NCI-H1694 (cell line): Measurements from ENCODE around the gene SLC10A7.

ENCODE experiments used
- DNase-seq: peaks from one replicate; lab custom pipeline; 2025; lab: John Stamatoyannopoulos, UW

Gene SLC10A7

DNA sequence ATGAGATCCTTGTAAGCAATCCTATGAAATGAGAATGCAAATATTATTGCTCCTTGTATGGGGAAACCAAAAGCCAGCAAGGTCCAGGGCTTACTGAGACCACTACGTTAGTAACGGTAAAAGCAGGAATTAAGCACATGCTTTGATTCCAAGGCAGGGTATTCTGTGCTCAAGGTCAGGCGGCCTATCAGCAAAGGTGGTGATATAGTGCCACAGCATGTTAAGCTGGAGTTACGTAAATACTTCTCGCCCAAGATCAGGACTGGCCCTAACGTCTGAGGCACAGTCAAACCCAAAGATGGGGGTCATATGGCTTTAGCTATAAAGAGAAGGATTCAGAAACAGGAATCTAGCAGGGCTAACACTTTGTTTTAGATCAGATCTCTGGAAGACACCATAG, 27.6 kb downstream of the SLC10A7 start:
- no peak for DNase-seq

DNA sequence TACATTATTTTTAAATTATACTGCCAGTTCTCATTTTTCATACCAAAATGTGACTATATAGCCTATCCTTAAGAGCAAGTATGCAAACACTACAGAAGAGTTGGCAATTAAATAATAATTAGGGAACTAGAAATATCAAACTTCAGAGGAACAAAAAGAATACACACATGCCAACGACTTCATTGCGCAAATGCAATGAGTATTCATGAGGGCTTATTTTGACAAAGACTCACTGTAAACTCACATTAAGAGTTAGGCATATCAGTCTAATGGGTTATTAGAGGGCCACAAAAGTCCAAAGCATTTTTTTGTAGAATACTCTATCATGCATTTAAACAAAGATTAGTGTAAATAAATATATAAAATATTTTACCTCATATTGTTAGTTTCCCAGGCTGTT, 31.6 kb downstream of the SLC10A7 start:
- DNase-seq, result no peak

GRCh38 chr4:146488495-146489174, 33.1 kb downstream of the SLC10A7 start:
- no peak for DNase-seq

DNA sequence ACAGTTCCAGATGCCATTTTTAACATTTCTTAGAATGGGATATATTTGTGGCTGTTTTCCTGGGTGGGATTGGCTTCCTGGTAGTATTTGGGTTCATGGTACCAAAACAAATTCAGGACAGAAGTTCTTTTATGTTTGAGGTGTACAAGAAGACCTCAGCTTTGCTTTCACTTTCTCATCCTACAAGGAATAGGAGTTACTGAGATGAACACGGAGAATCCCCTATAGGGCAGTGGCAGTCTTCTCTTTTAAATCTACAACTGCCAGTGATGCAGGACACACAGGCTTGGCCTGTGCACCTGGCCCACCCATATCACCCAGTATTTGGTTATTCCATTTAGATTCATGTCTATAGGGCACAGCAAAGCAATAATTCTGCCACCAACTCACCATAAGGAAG, 35.2 kb downstream of the SLC10A7 start:
- no peak for DNase-seq

- no peak for DNase-seq
Observed at GRCh38 chr4:146485968-146486367, 35.8 kb downstream of the SLC10A7 start.

DNA sequence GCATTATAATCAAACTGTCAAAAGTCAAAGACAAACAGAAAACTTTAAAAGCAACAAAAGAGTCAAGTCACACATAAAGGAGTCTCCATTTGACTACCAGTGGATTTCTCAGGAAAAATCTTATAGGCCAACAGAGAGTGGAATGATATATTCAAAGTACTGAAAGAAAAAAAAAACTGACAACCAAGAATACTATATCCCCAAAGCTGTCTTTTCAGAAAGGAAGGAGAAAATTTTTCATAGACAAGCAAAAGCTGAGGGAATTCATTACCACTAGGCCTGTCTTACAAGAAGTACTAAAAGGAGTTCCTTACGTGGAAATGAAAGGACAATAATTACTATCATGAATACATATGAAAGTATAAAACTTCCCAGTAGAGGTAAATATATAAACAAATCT, 39.0 kb downstream of the SLC10A7 start:
- DNase-seq, result no peak

- DNase-seq, result no peak
Observed at GRCh38 chr4:146481246-146481645, 40.5 kb downstream of the SLC10A7 start.

- no peak for DNase-seq
Observed at GRCh38 chr4:146478009-146478408, 43.7 kb downstream of the SLC10A7 start.

- no peak for DNase-seq
Observed at GRCh38 chr4:146477054-146477453, 44.7 kb downstream of the SLC10A7 start.

DNA sequence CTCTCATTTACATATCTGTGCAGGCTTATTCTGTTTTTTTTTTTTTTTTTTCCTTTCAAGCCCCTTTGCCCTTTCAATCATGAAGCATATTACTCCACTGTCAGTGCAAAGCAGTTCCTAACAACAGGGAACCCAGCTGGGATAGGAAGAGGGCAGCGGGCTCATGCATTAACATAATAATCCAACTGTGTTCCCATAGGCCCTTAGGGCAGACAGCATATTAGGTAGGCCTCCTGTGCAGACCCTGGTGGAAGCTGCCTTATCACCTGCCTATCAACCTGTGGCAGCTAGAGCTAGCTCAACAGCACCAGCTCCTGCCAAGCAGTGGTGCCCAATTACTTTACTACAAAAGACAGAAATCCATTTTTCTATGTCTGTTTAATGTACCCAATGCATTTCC, 49.3 kb downstream of the SLC10A7 start:
- DNase-seq, result no peak

DNA sequence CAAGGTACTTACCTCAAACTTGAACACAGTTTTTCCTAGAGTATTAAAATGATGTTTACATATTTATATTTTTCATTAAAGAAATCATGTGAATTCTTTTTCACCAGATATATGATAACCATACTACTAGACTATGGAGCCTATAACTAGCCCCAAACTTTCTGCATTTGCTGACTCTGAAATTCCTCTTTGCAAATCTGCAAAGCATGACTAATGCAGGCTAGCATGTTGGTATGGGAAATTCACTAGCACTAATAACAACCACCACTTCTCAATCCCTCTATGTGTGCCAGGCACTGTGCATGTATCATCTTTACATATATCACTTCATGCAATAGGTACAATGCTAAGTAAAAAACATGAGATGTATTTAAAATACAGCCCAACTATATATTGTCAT, 51.1 kb downstream of the SLC10A7 start:
- DNase-seq, result no peak

DNA sequence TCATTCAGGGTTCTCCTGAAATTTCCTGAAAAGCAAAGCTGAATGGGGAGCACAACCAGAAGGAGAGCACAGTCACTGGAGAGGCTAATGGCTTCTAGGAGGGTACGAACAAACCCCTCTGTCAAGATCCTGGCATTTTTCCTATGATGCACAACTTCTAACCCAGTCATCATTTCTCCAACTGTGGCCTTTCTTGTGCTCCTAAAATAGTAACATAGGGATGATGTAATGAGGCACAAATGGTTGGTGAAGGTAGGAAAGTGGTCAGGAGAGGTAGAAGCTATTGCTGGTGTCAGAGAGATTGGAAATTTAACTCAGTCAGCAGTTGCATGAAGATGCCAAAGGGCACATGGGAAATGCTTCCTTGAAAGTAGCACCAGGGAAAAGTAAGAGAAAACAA, 52.7 kb downstream of the SLC10A7 start:
- DNase-seq, result no peak

DNA sequence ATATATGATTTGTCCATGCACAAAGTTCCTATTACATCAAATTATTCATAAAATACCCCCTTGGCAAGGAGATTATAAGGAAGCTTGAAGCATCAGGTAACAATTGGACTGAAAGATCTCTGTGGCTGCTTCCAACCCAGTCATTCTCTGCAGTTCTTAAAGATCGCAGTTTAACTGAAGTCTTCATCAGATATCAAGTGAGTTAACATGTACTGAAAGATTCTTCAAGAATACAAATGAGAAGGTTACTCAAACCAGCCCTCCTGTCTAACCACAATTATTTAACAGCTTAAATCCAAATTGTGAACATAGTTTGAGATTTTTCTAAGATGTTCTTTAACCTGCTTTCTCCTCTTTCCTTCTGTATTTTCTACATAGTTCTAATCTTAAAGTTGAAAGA, 56.1 kb downstream of the SLC10A7 start:
- no peak for DNase-seq

GRCh38 chr4:146462251-146462650, 59.5 kb downstream of the SLC10A7 start:
- DNase-seq, result no peak

DNA sequence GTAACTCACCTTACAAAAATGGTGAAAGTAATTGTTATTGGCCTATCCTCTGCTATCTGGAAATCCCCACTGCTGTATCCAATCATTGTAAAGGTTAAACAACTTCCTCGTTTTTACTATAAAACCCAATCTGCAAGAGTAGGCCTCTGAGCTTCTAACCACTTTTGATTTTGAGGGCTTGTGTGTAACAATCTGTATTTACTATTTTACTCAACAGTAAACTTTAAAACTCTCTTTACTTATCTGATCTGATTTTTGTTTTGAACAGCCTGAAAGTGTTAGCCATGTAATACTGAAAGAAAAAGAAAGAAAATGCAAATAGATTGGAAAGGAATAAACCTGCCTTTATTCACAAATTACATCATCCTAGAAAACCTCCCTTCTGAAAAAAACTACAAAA, 63.1 kb downstream of the SLC10A7 start:
- no peak for DNase-seq

GRCh38 chr4:146456681-146457080, 65.1 kb downstream of the SLC10A7 start:
- no peak for DNase-seq

- DNase-seq, result no peak
Observed at GRCh38 chr4:146453181-146453807, 68.4 kb downstream of the SLC10A7 start.

DNA sequence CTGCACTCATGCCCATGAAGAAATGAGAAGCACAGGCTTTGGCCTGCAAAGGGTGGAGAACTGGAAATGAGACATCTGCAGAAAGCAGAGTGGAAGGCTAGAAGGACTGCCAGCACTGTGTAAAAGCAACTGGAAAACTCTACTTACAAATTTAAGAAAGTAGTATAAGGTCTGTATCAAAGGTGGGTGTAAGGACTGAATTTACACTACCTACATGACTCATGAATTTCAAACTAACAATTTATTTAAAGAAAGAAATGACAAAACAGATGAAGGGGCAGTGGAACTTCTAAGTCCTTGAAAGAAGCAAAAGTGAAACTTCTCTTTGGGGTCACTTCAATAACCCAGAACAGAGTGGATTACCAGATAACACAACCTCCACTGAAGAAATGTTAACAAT, 71.2 kb downstream of the SLC10A7 start:
- DNase-seq, result no peak

GRCh38 chr4:146446555-146446954, 75.2 kb downstream of the SLC10A7 start:
- no peak for DNase-seq

DNA sequence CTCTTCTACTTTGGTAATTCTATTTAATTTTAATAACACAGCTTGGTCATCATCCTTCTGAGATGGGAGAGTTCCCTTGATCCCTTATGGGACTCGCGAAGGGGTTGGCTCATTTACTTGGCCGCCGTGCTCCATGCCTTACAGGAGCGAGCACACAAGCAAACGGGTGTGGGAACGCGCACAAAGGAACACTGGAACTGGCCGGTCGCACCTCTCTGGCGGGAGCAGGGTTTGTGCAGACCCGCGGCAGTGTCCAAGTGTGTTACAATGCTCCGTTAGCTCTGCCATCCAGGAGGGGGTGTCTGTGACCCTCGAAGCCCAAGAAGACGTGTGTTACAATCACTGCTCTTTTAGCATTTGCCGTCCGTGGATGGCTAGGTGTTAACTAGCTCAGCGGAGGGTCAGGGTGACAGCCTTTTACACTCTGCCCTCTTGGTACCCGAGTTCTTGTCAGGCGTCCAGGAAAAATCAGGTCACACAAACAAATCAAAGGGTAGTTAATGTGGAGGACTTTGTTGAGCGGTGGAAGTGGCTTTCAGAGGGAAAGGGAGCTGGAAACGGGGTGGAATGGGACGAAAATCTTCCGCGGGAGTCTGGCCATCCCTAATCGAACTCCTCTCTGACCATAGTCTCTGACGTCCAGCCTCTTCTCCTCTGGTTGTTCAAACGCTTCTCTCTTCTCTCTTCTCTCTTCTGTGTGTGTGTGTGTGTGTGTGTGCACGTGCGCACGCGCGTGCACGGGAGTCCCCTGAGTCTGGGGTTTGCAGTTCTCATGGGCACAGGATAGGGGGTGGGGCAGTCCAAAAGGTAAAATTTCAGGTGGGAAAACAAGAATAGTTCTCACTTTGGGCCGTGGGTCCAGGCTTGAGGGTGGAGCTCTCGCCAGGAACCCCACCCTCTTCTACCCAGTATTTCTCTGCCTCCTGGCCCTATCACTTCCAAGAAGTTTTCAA, 76.3 kb downstream of the SLC10A7 start:
- no peak for DNase-seq

DNA sequence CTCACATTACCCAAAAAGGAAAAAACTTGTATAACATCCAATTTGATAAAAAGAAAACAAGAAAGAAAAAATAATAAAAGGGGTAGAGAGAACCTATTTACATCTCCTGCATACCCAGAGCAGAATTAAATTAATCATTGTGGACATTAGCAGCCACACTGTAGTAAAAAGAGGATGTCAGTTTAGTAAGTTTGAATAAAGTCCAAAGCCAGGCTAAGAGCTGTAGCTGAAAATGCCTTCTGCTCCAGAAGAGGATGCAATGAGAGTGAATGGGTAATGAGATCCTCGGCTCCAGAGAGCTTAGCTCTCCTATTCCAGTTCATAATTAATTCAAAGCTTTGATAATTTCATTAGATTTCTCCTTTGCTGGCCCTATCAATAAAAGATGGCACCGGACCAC, 78.2 kb downstream of the SLC10A7 start:
- DNase-seq, result no peak

- no peak for DNase-seq
Observed at GRCh38 chr4:146442801-146443200, 78.9 kb downstream of the SLC10A7 start.

DNA sequence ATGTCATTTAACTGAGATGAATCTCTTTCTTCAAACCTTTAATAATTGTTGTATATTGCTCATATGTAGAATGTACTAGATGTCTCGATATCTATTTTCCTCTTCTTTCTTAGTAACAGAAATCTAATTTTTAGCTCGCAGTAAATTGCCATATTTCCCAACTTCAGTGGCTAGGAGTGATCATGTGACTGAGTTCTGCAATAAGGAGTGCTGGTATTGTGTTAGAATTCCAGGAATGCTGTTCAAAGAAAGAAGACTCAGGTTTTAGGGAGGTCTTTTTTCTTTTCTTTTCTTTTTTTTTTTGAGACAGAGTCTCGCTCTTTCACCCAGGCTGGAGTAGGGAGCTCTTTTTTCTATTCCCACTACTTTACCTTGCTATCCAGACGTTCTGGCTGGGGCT, 81.7 kb downstream of the SLC10A7 start:
- DNase-seq, result no peak
